ENCODE measurements around the gene FIBP.

DNA sequence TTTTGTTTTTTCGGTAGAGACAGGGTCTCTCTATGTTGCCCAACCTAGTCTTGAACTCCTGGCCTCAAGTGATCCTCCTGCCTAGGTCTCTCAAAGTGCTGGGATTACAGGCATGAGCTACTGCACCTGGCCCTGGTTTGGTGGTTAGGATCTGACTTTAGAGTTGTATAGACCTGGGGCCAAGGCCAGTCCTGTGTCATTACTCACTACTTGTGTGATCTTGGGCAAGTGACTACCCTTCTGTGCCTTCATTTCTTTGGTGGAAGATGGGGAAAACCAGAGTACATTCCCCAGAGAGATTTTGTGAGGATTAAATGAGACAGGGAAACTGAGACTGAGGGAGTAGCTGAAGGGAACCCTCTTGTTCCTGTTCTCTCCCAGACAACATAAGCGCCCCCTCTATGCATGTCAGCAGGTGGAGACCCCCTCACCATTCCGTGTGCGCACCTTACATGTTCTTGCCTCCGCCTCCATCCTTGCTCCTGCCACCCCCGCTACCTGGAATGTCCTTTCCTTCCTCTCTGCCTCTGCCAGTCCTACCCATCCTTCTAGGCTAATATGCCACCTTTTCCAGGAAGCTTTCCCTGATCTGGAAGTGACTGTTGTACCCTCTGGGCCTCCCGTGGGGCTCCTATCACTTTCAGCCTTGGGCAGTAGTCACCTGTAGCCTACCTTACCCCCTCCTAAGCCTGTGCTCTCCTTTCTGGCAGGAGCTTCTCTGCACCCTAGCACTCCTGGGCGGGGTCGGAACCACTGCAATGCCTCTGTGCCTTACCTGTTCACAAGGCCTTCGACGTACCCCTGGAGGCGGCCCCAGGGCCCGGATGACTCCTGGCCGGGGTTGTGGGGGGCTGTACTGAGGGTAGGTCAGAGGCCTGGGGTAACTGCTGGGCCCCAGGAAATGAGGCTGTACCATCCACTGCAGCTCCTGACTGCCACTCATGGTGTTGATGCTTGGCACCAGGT lies 8.0 kb upstream of the FIBP start:
- TF ChIP-seq, protein P1, sequence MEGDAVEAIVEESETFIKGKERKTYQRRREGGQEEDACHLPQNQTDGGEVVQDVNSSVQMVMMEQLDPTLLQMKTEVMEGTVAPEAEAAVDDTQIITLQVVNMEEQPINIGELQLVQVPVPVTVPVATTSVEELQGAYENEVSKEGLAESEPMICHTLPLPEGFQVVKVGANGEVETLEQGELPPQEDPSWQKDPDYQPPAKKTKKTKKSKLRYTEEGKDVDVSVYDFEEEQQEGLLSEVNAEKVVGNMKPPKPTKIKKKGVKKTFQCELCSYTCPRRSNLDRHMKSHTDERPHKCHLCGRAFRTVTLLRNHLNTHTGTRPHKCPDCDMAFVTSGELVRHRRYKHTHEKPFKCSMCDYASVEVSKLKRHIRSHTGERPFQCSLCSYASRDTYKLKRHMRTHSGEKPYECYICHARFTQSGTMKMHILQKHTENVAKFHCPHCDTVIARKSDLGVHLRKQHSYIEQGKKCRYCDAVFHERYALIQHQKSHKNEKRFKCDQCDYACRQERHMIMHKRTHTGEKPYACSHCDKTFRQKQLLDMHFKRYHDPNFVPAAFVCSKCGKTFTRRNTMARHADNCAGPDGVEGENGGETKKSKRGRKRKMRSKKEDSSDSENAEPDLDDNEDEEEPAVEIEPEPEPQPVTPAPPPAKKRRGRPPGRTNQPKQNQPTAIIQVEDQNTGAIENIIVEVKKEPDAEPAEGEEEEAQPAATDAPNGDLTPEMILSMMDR (conservative IDR thresholded peaks at IDR 0.05; ENCODE audit: low read depth, low read length), result no peak
- no peak for TF ChIP-seq EZH2phosphoT487 (IDR thresholded peaks at IDR 0.05; ENCODE audit: borderline replicate concordance, low read length)
